HK-2 (cell line): Measurements from ENCODE around the gene UCN2.

ENCODE experiments used
- DNase-seq: peaks from one replicate; pipeline ENCODE4 v3.0.0-alpha.2; 2018; ENCODE audit not compliant: unreplicated experiment

Gene UCN2

GRCh38 chr3:48563382-48563918 lies at the start of gene UCN2:
TSS of gene UCN2 (minus strand) at chr3:48563781. CDS start at chr3:48563124, 657 bp downstream.
- no peak for DNase-seq

- no peak for DNase-seq
Observed at GRCh38 chr3:48612309-48612708, 48.7 kb upstream of the UCN2 start.

GRCh38 chr3:48609088-48610005 lies 45.8 kb upstream of the UCN2 start, which contains the start of gene UQCRC1:
TSS of gene UQCRC1 (minus strand) at chr3:48609646. CDS start at chr3:48609620, 26 bp downstream.
- peak; percentile 87 for DNase-seq

- no peak for DNase-seq
Observed at GRCh38 chr3:48607519-48607918, 43.9 kb upstream of the UCN2 start.

GRCh38 chr3:48601622-48601994 lies 38.0 kb upstream of the UCN2 start:
- DNase-seq: no peak

- DNase-seq: no peak
Observed at GRCh38 chr3:48600711-48601621, 37.4 kb upstream of the UCN2 start.

GRCh38 chr3:48599509-48600285 lies 36.1 kb upstream of the UCN2 start:
- no peak for DNase-seq

- DNase-seq: no peak
Observed at GRCh38 chr3:48599077-48599501, 35.5 kb upstream of the UCN2 start.

- DNase-seq: no peak
Observed at GRCh38 chr3:48598323-48599076, 34.9 kb upstream of the UCN2 start.

GRCh38 chr3:48597408-48597800 lies 33.8 kb upstream of the UCN2 start:
- DNase-seq: no peak

- no peak for DNase-seq
Observed at GRCh38 chr3:48596676-48597407, 33.3 kb upstream of the UCN2 start.

GRCh38 chr3:48596157-48596556 lies 32.6 kb upstream of the UCN2 start:
- DNase-seq: no peak

- peak; percentile 95 for DNase-seq
Observed at GRCh38 chr3:48595526-48596121, 32.0 kb upstream of the UCN2 start.

GRCh38 chr3:48595075-48595525 lies 31.5 kb upstream of the UCN2 start, which contains the start of gene COL7A1:
TSS of gene COL7A1 (minus strand) at chr3:48595329. CDS start at chr3:48595159, 170 bp downstream.
- no peak for DNase-seq

GRCh38 chr3:48594417-48595049 lies 31.0 kb upstream of the UCN2 start:
- peak; percentile 25 for DNase-seq

- DNase-seq: no peak
Observed at GRCh38 chr3:48593337-48593736, 29.8 kb upstream of the UCN2 start.

GRCh38 chr3:48592519-48593087 lies 29.0 kb upstream of the UCN2 start:
- peak; percentile 22 for DNase-seq

- no peak for DNase-seq
Observed at GRCh38 chr3:48591886-48592518, 28.4 kb upstream of the UCN2 start.
